ENCODE data around the gene RECQL5. TPM values are rescaled to one million over a fixed set of nuclear protein-coding genes. Genes with fewer than 3 reads are reported as not detected.
"Not testable (repeated sequence)": the region's sequence is repeated elsewhere in the genome, so short reads cannot be mapped to it uniquely, and the experiment has no call there.

The RECQL5 gene
- total RNA-seq, 4 donors from 2014 or later = 50.8 to 76.3 (median 60.5) TPM

- H3K4me3 ChIP-seq (ENCODE audit: low read depth, poor library complexity, severe bottlenecking) = no peak overlapping the region
- intact Hi-C loops (cut with DNase I; ENCODE audit: low total_unique reads) = loop anchor here (5.0 kb wide), 1 partner anchor 167 kb away; no protein-coding TSS in a partner anchor
- TF ChIP-seq CTCF (IDR thresholded peaks at IDR 0.05) (no peak), POLR2A (IDR thresholded peaks at IDR 0.05) (no peak)
- no peak for DNase-seq (ENCODE audit: low spot score in 2 of 2)
- WGBS, 2 donors = 64 to 69% methylated on average over 23 to 28 of the region's 28 CpGs
Observed at GRCh38 chr17:75594499-75595283, 72.3 kb downstream of the RECQL5 start.

GRCh38 chr17:75593430-75593829 is 73.5 kb downstream of the RECQL5 start:
- intact Hi-C loops (cut with DNase I; ENCODE audit: low total_unique reads) = loop anchor here (5.0 kb wide), 1 partner anchor 166 kb away; no protein-coding TSS in a partner anchor
- 62 to 75% methylated on average over 9 of the region's 9 CpGs for WGBS, 2 donors
- not testable (repeated sequence) for DNase-seq (ENCODE audit: low spot score in 2 of 2); H3K4me3 ChIP-seq (ENCODE audit: low read depth, poor library complexity, severe bottlenecking)

- intact Hi-C loops (cut with DNase I; ENCODE audit: low total_unique reads) = loop anchor here (5.0 kb wide), 1 partner anchor 165 kb away; no protein-coding TSS in a partner anchor
- H3K4me3 ChIP-seq (ENCODE audit: low read depth, poor library complexity, severe bottlenecking) = no peak overlapping the region
- DNase-seq (ENCODE audit: low spot score in 2 of 2) = no peak
- WGBS, 2 donors = 83 to 85% methylated on average over 14 to 16 of the region's 17 CpGs
- TF ChIP-seq POLR2A (IDR thresholded peaks at IDR 0.05) (no peak), CTCF (IDR thresholded peaks at IDR 0.05) (no peak)
Observed at GRCh38 chr17:75592348-75593020, 74.5 kb downstream of the RECQL5 start.

GRCh38 chr17:75591722-75592302 is 75.1 kb downstream of the RECQL5 start:
- H3K4me3 ChIP-seq (ENCODE audit: low read depth, poor library complexity, severe bottlenecking) = no peak overlapping the region
- 86 to 89% methylated on average over 2 to 7 of the region's 7 CpGs for WGBS, 2 donors
- intact Hi-C loops (cut with DNase I; ENCODE audit: low total_unique reads) = loop anchor here (5.0 kb wide), 1 partner anchor 165 kb away; no protein-coding TSS in a partner anchor
- DNase-seq (ENCODE audit: low spot score in 2 of 2) = no peak
- TF ChIP-seq CTCF (IDR thresholded peaks at IDR 0.05) (no peak), POLR2A (IDR thresholded peaks at IDR 0.05) (no peak)

GRCh38 chr17:75590849-75591721 is 75.9 kb downstream of the RECQL5 start:
- TF ChIP-seq POLR2A (IDR thresholded peaks at IDR 0.05) = no peak
- TF ChIP-seq CTCF (IDR thresholded peaks at IDR 0.05) = no peak
- intact Hi-C loops (cut with DNase I; ENCODE audit: low total_unique reads) = loop anchor here (5.0 kb wide), 1 partner anchor 164 kb away; no protein-coding TSS in a partner anchor
- DNase-seq (ENCODE audit: low spot score in 2 of 2) = no peak
- 82 to 84% methylated on average over 12 of the region's 12 CpGs for WGBS, 2 donors
- no peak overlapping the region for H3K4me3 ChIP-seq (ENCODE audit: low read depth, poor library complexity, severe bottlenecking)
